GM19397 (cell line): ENCODE results near the gene PRTG.

Experiments used
- ATAC-seq: cut with Tn5 transposase; IDR thresholded peaks from one replicate; pipeline ENCODE4 v1.9.1; 2021; ENCODE audit warnings: mild to moderate bottlenecking, moderate library complexity; ENCODE audit not compliant: unreplicated experiment

Gene PRTG

GRCh38 chr15:55576943-55577342 is 166.0 kb downstream of the PRTG start:
- no peak for ATAC-seq

- ATAC-seq, result no peak
Measured at GRCh38 chr15:55574096-55574495, 168.9 kb downstream of the PRTG start.

- ATAC-seq, result no peak
Measured at GRCh38 chr15:55573224-55573623, 169.7 kb downstream of the PRTG start.

- no peak for ATAC-seq
Measured at GRCh38 chr15:55564347-55565145, 178.4 kb downstream of the PRTG start.

GRCh38 chr15:55562601-55563000 is 180.4 kb downstream of the PRTG start:
- ATAC-seq, result no peak
